ENCODE measurements around the gene STAC3.

Gene STAC3

DNA sequence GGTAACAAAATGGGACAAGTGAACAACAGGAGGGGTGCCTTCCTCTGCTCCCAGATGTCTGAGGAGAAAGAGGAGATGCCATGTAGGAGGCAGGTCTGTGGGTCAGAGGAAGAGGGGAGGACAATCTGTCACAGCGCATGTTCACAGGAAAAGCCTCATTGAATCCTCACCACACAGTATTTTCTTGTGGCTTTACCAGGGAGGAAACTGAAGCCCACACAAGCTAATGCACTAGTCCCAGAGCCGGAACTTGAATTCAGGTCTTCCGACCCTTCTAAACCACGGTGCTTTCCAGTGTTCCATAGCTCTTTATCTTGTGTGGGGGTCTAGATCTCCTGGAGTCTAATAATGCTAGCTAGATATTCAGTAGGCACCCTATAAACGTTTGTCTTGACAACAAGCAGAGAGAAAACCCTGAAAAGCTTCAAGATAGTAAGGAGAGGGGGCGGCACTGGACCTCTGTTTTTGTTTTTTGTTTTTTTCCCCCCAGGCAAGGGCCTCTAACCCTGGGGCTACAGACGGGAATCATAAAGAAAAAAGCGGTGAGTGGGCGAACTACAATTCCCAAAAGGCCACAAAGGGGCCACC is 21.8 kb downstream of the STAC3 start:
- Histone ChIP-seq H4K20me1 (ENCODE audit: insufficient read depth, low read length) (no peaks in the 10 kb centered on the region), H3F3A (ENCODE audit: insufficient read depth, low read length) (no peaks in the 10 kb centered on the region), H3K9me3 (replicated peaks; ENCODE audit: insufficient read depth, low read length) (no peaks in the 10 kb centered on the region), H3K9ac (ENCODE audit: low read length) (peak overlapping the region; percentile 90; the same call in 1 of the 2 replicates), H3K4me2 (ENCODE audit: low read depth, low read length) (peak overlapping the region; percentile 97), H3K9me2 (replicated peaks; ENCODE audit: insufficient read depth, low read length) (no peaks in the 10 kb centered on the region), H3K4me1 (ENCODE audit: low read length) (peaks cover 20% of the 10 kb centered on the region), H3K4me3 (ENCODE audit: low read length) (peak overlapping the region; percentile 87), H3K36me3 (replicated peaks; ENCODE audit: insufficient read depth, low read length) (0 out of 2 replicates have a peak, but pooled peaks cover 15% of the 10 kb centered on the region), H3K79me2 (ENCODE audit: low read length) (peaks cover 31% of the 10 kb centered on the region), H3K27ac (ENCODE audit: low read length) (peak overlapping the region; percentile 79; the same call in 1 of the 2 replicates), H2AFZ (ENCODE audit: low read length) (peak overlapping the region; percentile 74), H3K27me3 (replicated peaks; ENCODE audit: insufficient read depth, low read length) (peaks cover 11% of the 10 kb centered on the region)
- TF ChIP-seq EZH2phosphoT487 (IDR thresholded peaks at IDR 0.05; ENCODE audit: low read length), result no peak
- TF ChIP-seq, protein P1, sequence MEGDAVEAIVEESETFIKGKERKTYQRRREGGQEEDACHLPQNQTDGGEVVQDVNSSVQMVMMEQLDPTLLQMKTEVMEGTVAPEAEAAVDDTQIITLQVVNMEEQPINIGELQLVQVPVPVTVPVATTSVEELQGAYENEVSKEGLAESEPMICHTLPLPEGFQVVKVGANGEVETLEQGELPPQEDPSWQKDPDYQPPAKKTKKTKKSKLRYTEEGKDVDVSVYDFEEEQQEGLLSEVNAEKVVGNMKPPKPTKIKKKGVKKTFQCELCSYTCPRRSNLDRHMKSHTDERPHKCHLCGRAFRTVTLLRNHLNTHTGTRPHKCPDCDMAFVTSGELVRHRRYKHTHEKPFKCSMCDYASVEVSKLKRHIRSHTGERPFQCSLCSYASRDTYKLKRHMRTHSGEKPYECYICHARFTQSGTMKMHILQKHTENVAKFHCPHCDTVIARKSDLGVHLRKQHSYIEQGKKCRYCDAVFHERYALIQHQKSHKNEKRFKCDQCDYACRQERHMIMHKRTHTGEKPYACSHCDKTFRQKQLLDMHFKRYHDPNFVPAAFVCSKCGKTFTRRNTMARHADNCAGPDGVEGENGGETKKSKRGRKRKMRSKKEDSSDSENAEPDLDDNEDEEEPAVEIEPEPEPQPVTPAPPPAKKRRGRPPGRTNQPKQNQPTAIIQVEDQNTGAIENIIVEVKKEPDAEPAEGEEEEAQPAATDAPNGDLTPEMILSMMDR (IDR thresholded peaks at IDR 0.05; ENCODE audit: low read length), result no peak
- no peak for TF ChIP-seq EZH2 (optimal IDR thresholded peaks at IDR 0.05; ENCODE audit: low read depth, low read length)
- no peak for DNase-seq

DNA sequence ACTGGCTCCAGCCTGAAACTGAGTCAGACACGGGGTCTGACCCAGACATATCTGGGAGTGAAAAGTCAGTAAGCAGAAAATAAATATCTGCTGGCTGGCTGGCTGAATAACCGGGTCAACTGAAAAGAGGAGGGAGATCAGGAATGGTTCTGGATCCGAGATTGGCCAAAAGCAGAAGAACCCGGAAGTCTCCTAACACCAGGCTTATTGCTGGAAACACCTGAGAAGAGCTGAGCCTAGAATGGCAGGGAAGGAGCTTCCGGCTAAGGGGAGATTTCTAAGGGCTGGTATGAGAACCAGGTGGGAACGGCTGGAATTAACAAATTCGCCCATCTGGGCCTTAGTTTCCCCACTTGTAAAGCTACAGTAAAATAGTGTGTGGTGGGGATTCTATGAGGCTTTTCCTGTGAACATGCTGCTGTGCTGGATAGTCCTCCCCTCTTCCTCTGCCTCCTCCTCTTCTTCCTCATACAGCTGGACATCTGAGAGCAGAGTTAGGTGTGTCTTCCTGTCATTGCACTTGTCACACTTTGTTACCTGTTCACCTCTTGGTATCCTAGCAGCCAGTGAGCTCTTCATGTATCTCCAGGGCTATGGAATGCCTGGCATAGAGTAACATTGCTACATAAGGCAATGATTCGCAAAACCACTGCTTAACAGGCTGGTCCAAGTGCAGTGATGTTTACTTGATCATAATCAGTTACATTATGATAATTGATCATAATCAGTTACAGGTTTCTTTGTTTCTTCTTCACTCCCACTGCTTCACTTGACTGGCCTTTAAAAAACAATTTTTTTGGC is 23.5 kb downstream of the STAC3 start:
- Histone ChIP-seq H2AFZ (ENCODE audit: low read length) (no peak overlapping the region), H3K9me2 (replicated peaks; ENCODE audit: insufficient read depth, low read length) (no peaks in the 10 kb centered on the region), H3K27ac (ENCODE audit: low read length) (no peak overlapping the region), H3K36me3 (replicated peaks; ENCODE audit: insufficient read depth, low read length) (0 out of 2 replicates have a peak, but pooled peaks cover 7% of the 10 kb centered on the region), H3K27me3 (replicated peaks; ENCODE audit: insufficient read depth, low read length) (peaks cover 27% of the 10 kb centered on the region), H3K4me3 (ENCODE audit: low read length) (no peak overlapping the region), H3K4me2 (ENCODE audit: low read depth, low read length) (no peak overlapping the region), H3K4me1 (ENCODE audit: low read length) (peaks cover 20% of the 10 kb centered on the region), H4K20me1 (ENCODE audit: insufficient read depth, low read length) (no peaks in the 10 kb centered on the region), H3F3A (ENCODE audit: insufficient read depth, low read length) (no peaks in the 10 kb centered on the region), H3K9ac (ENCODE audit: low read length) (no peak overlapping the region), H3K9me3 (replicated peaks; ENCODE audit: insufficient read depth, low read length) (no peaks in the 10 kb centered on the region), H3K79me2 (ENCODE audit: low read length) (peaks cover 30% of the 10 kb centered on the region)
- DNase-seq, result no peak
- TF ChIP-seq, protein P1 (IDR thresholded peaks at IDR 0.05; ENCODE audit: low read length), result no peak

DNA sequence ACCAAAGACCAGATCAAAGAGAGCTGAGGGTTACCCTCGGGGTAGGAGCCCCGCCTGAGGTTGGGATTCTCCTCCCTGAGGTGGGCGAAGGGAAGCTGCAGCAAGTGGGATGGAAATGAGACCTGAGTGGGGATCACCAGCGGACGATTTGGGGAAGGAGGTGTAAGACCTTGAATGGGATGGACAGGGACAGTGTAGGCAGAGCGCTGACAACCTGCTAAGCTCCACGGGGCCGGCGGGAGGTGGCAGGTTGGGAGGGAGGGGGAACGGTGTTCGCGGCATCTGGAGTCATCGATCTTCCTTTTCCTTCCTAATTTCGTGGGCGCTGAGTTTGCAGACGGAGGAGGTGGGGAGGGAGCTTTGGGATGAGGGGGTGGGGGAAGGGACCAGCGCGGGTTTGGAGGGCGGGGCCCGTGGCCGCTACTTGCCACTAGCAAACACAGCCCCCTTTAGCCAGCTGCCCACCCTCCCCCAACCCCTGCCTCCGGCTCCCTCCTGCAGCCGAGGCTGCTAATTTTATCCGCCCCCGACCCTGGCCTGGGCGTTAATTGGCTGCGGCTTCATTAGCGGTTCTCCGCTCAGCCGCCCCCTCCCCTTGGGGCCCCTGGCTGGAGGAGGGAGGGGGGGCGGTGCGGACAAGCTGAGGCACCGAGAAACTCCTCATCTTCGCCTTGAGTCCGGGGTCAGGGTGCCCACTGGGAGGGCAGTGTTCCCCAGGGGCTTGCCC is 24.2 kb downstream of the STAC3 start:
- no peak overlapping the region for H2AFZ ChIP-seq (ENCODE audit: low read length)
- peaks cover 34% of the 10 kb centered on the region for H3K27me3 ChIP-seq (replicated peaks; ENCODE audit: insufficient read depth, low read length)
- 0 out of 2 replicates have a peak, but pooled peaks cover 3% of the 10 kb centered on the region for H3K36me3 ChIP-seq (replicated peaks; ENCODE audit: insufficient read depth, low read length)
- no peak overlapping the region for H3K27ac ChIP-seq (ENCODE audit: low read length)
- no peaks in the 10 kb centered on the region for H3K9me2 ChIP-seq (replicated peaks; ENCODE audit: insufficient read depth, low read length)
- no peak for DNase-seq
- peaks cover 23% of the 10 kb centered on the region for H3K79me2 ChIP-seq (ENCODE audit: low read length)
- no peak overlapping the region for H3K4me3 ChIP-seq (ENCODE audit: low read length)
- TF ChIP-seq EZH2phosphoT487 (IDR thresholded peaks at IDR 0.05; ENCODE audit: low read length), result no peak
- TF ChIP-seq, protein P1 (IDR thresholded peaks at IDR 0.05; ENCODE audit: low read length), result no peak
- no peak for TF ChIP-seq EZH2 (optimal IDR thresholded peaks at IDR 0.05; ENCODE audit: low read depth, low read length)
- H3K4me2 ChIP-seq (ENCODE audit: low read depth, low read length), result no peak overlapping the region
- no peaks in the 10 kb centered on the region for H4K20me1 ChIP-seq (ENCODE audit: insufficient read depth, low read length)
- no peaks in the 10 kb centered on the region for H3F3A ChIP-seq (ENCODE audit: insufficient read depth, low read length)
- H3K9ac ChIP-seq (ENCODE audit: low read length), result no peak overlapping the region
- no peaks in the 10 kb centered on the region for H3K9me3 ChIP-seq (replicated peaks; ENCODE audit: insufficient read depth, low read length)
- H3K4me1 ChIP-seq (ENCODE audit: low read length), result peaks cover 20% of the 10 kb centered on the region

Measured in MM.1S (cell line).